HG02938 (cell line): ENCODE results near the gene NSUN4.
"Not testable (repeated sequence)": the region's sequence is repeated elsewhere in the genome, so short reads cannot be mapped to it uniquely, and the experiment has no call there.

ENCODE experiments used
- ATAC-seq: cut with Tn5 transposase; IDR thresholded peaks from one replicate; pipeline ENCODE4 v1.9.1; 2021; ENCODE audit warnings: mild to moderate bottlenecking, moderate library complexity; ENCODE audit not compliant: unreplicated experiment

NSUN4 gene

DNA sequence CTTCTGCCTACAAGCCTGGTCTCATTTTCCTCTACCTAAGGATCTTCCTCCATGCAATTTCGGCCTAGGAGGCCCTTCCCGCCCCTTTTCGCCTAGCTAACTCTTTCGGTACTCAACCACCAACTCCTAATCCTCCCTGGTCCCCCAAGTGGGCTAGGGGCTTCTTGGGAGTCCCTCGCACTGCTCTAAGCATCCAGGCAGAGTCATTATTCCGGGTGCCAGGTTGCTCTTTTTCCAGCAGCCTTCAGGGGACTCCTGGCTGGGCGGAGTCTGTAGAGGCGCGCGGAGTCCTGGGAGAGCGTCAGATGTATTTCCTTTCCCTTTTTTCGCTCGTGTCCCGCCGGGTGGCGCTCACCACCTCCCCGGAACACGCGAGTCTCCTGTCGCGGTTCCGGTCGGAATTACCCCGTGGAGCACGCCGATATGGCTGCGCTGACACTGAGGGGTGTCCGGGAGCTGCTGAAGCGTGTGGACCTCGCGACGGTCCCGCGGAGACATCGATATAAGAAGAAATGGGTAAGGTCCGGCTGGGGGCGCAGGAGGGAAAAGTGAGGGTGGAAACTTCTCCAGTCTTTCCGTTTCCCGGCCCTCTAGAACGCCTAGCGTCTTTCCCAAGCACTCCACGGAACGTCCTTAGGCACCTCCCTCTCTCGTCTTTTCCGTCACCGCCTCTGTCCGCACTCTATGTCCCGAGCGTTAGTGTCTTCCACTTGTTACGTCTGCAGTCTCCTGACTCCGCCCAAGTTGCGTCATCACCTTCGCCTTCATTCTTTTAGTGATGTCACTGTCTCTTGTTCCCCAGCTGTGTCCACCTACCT is at the start of gene NSUN4:
TSS of gene NSUN4 (plus strand) at position 404 of the 818 bp plus-strand sequence. CDS start at position 424, 20 bp downstream.
- peak; percentile 76 for ATAC-seq

DNA sequence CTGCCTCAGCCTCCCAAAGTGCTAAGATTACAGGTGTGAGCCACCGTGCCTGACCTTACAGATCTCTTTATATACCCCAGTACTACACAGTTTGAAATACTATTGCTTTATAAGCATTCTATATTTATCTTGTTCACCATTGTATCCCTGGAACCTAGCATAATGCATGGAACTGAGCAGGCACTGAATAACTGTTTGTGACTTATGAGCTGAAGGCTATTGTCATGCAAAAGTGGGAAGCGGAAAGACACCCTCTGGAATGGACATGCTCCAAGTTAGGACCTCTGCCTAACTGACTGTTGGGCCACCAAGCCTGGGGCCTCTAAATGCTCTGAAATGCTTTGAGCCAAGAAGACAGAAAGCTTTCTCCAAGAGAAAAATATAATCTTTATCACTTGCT is 45.3 kb upstream of the NSUN4 start:
- no peak for ATAC-seq

- no peak for ATAC-seq
Measured at GRCh38 chr1:46298387-46298786, 42.2 kb upstream of the NSUN4 start.

- no peak for ATAC-seq
Measured at GRCh38 chr1:46300673-46301405, 39.8 kb upstream of the NSUN4 start.

DNA sequence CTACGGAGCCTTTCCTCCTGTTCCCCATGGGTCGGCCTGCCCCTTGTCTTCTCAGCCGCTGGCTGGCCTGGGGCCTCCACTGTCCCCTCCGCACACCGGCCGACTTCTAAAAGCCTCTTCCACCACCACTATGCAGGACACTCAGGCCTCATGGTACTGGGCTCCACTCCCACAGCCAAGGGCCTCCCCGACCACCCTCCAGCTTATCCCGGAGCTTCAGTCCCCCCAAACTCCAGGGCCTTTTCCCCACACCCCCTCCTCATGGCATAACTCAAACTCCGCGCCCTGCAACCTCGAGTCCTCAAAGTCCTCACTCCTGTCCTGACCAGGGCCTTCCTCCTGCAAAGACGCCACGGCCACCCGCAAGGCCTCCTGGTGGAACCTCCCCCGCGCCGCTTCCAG is 39.2 kb upstream of the NSUN4 start:
- no peak for ATAC-seq

GRCh38 chr1:46301808-46302640 is 38.6 kb upstream of the NSUN4 start:
- no peak for ATAC-seq

- no peak for ATAC-seq
Measured at GRCh38 chr1:46302641-46303037, 38.0 kb upstream of the NSUN4 start.

- ATAC-seq, result peak; percentile 78
Measured at GRCh38 chr1:46303038-46303871, 37.4 kb upstream of the NSUN4 start, which contains the start of the genes LRRC41 and UQCRH. Gene LRRC41, minus strand, starts transcription at chr1:46303616. Its CDS starts 294 bp downstream, at chr1:46303322. Gene UQCRH, plus strand, starts transcription at chr1:46303698. Its CDS starts 69 bp downstream, at chr1:46303767.

- no peak for ATAC-seq
Measured at GRCh38 chr1:46303872-46304326, 36.7 kb upstream of the NSUN4 start.

- no peak for ATAC-seq
Measured at GRCh38 chr1:46306159-46306530, 34.5 kb upstream of the NSUN4 start.

DNA sequence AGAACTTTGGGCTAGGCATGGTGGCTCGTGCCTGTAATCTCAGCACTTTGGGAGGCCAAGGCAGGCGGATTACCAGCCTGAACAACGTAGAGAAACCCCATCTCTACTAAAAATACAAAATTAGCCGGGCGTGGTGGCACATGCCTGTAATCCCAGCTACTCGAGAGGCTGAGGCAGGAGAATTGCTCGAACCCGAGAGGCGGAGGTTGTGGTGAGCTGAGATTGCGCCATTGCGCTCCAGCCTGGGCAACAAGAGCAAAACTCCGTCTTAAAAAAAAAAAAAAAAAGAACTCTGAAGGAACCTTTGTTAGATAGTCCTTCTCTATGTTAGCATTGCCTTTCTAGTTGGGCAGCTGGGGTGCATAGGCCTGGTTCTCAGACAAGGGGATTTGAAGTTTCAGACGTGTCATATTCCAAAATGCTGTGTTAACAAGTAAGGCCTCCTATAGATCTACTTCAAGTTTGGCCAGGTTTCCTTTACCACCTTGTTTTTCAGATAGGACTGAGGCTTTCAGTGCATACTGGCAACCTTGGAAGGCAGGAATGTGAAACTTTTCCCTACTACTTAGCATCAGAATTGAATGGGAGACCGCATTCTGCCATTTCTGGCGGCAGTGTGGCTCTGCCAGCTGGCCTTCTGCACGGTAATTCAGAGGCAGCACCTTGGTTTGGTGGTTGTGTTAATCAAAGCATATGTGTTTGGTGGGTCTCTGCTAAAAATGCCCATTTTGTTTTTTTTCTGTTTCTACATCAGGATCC is 31.0 kb upstream of the NSUN4 start:
- no peak for ATAC-seq

DNA sequence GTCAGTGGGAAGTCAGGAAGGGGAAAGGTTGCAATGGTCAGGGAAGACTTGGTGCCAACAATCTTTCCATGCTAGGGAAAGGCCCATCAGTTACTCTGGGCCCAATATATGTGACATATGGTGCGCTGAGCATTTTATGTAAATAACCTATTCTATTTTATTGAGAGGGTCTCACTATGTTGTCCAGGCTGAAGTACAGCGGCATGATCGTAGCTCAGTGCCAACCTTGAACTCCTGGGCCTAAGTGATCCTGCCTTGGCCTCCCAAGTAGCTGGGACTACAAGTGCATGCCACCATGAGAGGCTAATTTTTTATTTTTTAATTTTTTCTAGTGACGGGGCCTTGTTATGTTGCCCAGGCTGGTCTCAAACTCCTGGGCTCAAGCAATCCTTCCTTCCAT is 30.3 kb upstream of the NSUN4 start:
- no peak for ATAC-seq

- ATAC-seq, result no peak
Measured at GRCh38 chr1:46315669-46316403, 24.8 kb upstream of the NSUN4 start.

DNA sequence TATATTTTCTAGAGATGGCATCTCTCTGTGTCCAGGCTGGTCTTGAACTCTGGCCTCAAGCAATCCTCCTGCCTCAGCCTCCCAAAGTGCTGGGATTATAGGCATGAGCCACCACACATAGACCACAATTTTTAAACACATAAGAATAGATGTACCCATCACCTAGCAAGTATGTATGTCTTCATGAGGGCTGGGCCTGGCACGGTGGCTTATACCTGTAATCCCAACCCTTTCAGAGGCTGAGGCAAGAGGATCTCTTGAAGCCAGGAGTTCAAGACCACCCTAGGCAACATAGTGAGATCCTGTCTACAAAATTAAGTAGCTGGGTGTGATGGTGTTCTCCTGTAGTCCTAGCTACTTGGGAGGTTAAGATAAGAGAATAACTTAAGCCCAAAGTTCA is 23.3 kb upstream of the NSUN4 start:
- ATAC-seq, result no peak

DNA sequence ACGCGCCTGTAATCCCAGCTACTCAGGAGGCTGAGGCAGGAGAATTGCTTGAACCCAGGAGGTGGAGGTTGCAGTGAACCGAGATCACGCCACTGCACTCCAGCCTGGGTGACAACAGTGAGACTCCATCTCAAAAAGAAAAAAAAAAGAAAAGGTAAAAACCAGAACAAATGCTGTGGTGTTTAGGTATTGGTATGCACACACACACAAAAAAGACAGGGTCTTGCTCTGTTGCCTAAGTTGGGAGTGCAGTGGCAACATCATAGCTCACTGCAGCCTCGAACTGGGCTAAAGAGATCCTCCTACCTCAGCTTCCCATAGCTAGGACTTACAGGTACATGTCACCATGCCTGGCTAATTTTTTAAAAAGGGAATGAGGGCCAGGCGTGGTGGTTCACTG is 21.3 kb upstream of the NSUN4 start:
- ATAC-seq, result not testable (repeated sequence)

GRCh38 chr1:46319960-46320914 is 20.4 kb upstream of the NSUN4 start:
- not testable (repeated sequence) for ATAC-seq

GRCh38 chr1:46322191-46322590 is 18.4 kb upstream of the NSUN4 start:
- ATAC-seq, result not testable (repeated sequence)
